Measurements from ENCODE around the gene OR10R2.
"Not testable (repeated sequence)": the region's sequence is repeated elsewhere in the genome, so short reads cannot be mapped to it uniquely, and the experiment has no call there.

The OR10R2 gene

GRCh38 chr1:158471920-158472319 is at the start of gene OR10R2:
OR10R2 (plus strand) TSS chr1:158472220; CDS start chr1:158472326, 106 bp downstream.
- DNase-seq = no peak

- DNase-seq = no peak
Observed at GRCh38 chr1:158425027-158425426, 47.0 kb upstream of the OR10R2 start.

- no peak for DNase-seq
Observed at GRCh38 chr1:158426137-158426536, 45.9 kb upstream of the OR10R2 start, which contains the start of gene OR10K2. OR10K2 (minus strand) TSS chr1:158426237; CDS start chr1:158420866, 5,371 bp downstream.

GRCh38 chr1:158430163-158430562 is 41.9 kb upstream of the OR10R2 start:
- not testable (repeated sequence) for DNase-seq

- DNase-seq = no peak
Observed at GRCh38 chr1:158434741-158435140, 37.3 kb upstream of the OR10R2 start.

- DNase-seq = no peak
Observed at GRCh38 chr1:158445376-158445775, 26.6 kb upstream of the OR10R2 start.

GRCh38 chr1:158454537-158454936 is 17.5 kb upstream of the OR10R2 start:
- no peak for DNase-seq

- no peak for DNase-seq
Observed at GRCh38 chr1:158457246-158457645, 14.8 kb upstream of the OR10R2 start.

GRCh38 chr1:158458263-158458662 is 13.8 kb upstream of the OR10R2 start:
- DNase-seq = no peak

- no peak for DNase-seq
Observed at GRCh38 chr1:158461534-158461933, 10.5 kb upstream of the OR10R2 start, which contains the start of gene OR10K1. OR10K1 (plus strand) TSS chr1:158461834; CDS start chr1:158465562, 3,728 bp downstream.

GRCh38 chr1:158485455-158485854 is 13.4 kb downstream of the OR10R2 start:
- no peak for DNase-seq

- no peak for DNase-seq
Observed at GRCh38 chr1:158491316-158491715, 19.3 kb downstream of the OR10R2 start.

- DNase-seq = no peak
Observed at GRCh38 chr1:158493054-158493453, 21.0 kb downstream of the OR10R2 start.

GRCh38 chr1:158494796-158495195 is 22.8 kb downstream of the OR10R2 start:
- DNase-seq = no peak

GRCh38 chr1:158496374-158496773 is 24.4 kb downstream of the OR10R2 start:
- no peak for DNase-seq

- DNase-seq = no peak
Observed at GRCh38 chr1:158506369-158506987, 34.5 kb downstream of the OR10R2 start.

GRCh38 chr1:158507511-158507910 is 35.5 kb downstream of the OR10R2 start:
- no peak for DNase-seq

GRCh38 chr1:158509471-158510156 is 37.6 kb downstream of the OR10R2 start:
- DNase-seq = no peak

- no peak for DNase-seq
Observed at GRCh38 chr1:158516966-158517365, 44.9 kb downstream of the OR10R2 start.

GRCh38 chr1:158520021-158520420 is 48.0 kb downstream of the OR10R2 start:
- no peak for DNase-seq

GRCh38 chr1:158520955-158521665 is 49.1 kb downstream of the OR10R2 start:
- DNase-seq = no peak

- DNase-seq = no peak
Observed at GRCh38 chr1:158521666-158522058, 49.6 kb downstream of the OR10R2 start.

GRCh38 chr1:158527190-158527815 is 55.3 kb downstream of the OR10R2 start:
- peak; percentile 7 for DNase-seq

Data from NCI-H2171 (cell line).